ENCODE measurements around the gene JDP2. TPM values are rescaled to one million over a fixed set of nuclear protein-coding genes. Genes with fewer than 3 reads are reported as not detected.
A peak's percentile ranks its signal among the peaks of the same experiment; 100 is the strongest.

JDP2 gene
- polyA plus RNA-seq, 1 donor: 45.3 TPM

DNA sequence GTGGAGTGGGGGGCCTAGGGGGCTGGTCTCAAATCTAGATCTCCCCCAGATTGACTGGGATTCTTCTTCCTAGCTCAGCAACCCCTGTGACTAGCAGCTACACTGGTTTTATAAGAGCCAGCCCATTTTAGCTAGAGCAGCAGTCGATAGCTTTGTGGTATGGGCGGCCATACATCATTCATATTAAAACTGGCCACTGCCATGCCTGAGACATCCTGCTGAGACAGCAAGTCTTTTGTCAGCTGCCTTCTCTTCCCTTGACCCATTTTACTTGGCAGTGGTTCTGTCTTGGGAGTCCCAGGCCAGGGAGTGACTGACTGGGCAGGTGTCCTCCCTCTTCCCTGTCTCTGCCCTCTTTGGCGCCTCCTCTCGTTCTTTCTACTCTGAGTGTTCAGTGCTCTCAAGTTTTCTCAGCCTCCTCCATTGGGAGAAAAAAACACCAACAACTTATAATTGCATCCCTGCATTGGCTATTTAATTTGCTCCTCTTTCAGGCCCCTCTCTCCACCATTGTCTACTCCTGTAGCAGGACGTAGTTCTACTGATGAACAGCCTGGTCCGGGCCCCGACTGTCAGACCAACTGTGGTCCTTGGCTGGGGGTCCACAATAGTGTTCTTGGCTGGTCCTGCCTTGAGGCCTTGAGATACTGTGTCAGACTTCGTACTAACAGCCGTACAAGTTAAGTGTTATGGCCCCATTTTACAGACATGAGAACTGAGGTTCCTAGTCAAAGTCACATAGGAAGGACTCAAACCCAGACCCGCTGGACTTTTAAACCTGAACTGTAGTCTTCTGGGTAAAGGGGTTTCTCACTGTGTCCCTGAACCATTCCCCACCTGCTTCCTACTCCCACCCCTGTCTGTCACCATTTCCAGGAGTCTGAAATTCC is 18.3 kb upstream of the JDP2 start:
- no peak for DNase-seq (ENCODE audit: low read depth)

DNA sequence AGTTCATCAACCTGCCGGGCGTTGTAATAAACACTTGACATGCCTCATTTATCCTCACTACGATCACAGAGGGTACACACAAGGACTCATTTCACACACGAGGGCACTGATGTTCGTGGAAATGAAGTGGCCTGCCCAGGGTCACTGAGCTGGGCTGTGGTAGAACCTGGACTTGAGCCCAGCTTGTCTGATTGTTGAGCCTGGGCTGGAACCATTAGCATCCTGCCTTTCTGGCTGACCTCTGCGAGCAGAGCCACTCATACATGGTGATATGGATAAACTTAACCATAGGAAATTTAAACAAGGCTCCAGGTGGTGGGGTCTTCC is 16.6 kb upstream of the JDP2 start:
- no peak for DNase-seq (ENCODE audit: low read depth)

DNA sequence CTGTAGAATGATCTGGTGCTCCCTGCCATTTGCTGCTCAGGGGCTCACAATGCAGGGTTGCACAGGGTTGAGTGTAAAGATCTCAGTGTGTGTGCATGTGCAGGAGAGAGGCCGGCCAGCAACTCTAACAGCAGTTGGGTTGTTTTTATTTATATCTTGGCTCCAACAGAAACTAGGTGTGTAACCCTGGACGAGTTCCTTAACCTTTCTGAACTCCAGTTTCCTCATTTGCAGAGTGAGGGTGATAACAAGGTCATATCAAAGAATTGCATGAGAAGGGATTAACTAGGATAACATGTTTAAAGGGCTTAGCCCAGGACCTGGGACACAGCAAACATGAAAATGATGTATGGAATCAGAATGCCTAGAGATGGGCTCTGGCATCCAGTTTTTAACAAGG is 14.8 kb upstream of the JDP2 start:
- DNase-seq (ENCODE audit: low read depth): no peak

DNA sequence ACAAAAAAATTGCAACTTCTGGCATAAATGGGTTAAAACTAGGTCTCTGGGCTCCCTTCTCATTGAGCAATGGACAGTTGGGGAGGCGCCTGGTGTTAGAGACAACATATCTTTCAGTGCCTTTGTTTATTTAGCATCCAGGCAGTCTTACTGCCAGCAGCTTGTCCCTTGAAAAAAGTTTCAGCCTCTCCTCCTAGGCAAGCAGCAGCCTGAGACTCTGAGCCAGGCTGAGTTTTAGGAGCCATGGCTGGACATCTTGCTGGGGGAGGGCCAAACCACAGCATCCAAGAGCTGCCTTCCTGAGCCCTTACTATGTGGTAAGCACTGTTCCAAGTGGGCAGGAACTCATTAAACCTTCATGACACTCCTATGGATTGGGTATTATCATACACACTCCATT is 10.1 kb upstream of the JDP2 start:
- DNase-seq (ENCODE audit: low read depth): no peak

DNA sequence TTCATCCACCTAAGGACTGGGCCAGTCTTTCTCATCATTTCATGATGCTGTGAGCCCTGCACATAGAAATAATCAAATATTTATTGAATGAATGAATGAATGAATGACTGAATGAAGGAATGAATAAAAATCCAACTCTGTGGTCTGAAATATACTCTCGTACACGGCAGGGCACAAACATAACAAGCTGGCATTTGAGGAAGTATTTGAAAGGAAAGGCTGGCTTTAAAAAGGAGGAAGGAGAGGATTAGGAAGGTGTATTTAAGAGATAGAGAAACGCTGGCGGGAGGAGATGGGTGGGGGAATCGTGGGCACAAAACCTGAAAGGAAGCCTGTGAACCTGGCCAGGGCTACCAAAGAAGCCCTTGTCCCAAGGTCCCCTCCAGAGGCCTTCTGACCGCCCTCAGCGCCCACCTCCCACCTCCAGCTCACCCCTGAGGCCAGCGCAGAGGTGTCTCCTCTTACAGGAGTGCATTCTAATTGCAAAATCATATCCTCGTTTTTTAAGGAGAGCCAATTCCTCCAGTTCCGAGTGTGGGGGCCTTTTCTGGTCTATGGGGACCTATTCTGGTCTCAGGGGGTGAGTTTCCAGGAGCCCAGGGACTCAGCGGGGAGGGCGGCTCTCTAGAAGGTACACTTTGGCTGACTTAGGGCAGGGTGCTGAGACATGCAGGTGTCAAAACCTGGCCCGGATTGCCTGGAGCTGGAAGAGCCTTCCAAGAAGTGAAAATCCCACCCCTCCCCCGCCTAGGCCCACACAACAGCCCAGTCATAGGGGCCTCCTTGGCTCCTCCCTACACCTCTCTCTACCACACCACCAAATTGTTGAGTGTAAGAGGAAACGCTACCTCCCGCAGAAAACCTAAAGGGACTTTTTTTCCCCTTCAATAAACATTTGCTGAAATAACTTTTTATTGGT is 8.7 kb upstream of the JDP2 start:
- no peak for DNase-seq (ENCODE audit: low read depth)

DNA sequence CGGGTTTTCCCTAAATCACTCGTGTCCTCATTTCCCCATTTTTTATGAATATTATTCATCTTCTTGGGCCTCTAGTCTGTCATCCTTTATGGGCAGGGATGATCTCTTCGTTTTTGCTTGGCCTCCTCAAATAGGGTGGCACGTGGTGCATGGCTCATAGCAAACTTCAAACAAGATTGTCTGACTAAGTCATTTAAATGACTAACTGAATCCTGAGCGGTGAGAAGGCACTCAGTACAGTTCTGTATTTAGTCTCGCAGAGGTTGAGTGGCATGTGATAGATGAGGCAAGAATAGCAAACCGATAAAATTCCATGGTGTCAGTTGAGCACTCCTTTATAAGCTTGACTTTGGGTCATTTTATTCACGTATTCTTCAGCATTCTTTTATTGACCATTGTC is 5.7 kb upstream of the JDP2 start:
- no peak for DNase-seq (ENCODE audit: low read depth)

DNA sequence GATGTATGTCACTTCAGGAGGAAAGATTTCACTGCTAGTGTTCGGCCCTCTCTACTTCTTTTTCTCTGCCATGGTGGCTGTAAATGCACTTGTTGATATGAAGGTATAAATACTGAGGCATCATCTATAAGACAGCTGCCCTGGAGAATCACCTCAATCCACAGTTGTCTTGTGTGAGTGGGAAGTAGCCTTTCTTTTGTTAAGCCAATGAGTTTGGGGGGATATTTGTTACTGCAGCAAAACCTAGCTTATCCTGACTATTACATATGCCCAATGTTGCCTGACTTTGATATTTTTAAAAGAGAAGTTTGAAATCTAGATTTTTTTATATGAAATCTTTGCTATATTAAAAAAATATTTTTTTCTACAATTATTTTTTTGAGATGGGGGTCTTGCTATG is 3.3 kb upstream of the JDP2 start:
- DNase-seq (ENCODE audit: low read depth): no peak

DNA sequence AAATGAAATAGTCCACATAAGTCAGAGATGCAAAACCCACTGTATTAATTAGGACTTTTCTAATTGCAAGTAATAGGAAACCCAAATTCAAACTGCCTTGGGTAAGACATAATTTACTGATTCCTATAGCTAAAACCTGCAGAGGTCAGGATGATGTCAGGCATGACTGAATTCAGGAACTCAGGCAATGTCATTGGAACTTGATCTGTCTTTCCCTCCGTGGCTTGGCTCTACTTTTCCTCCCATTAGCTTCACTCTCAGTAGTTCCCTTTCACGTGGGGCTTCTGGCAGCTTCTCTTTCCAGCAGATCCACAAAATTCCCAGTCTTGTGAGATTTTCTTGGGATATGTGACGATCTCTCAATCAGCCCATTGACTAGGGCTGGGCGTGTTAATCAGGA is 2.4 kb upstream of the JDP2 start:
- no peak for DNase-seq (ENCODE audit: low read depth)

DNA sequence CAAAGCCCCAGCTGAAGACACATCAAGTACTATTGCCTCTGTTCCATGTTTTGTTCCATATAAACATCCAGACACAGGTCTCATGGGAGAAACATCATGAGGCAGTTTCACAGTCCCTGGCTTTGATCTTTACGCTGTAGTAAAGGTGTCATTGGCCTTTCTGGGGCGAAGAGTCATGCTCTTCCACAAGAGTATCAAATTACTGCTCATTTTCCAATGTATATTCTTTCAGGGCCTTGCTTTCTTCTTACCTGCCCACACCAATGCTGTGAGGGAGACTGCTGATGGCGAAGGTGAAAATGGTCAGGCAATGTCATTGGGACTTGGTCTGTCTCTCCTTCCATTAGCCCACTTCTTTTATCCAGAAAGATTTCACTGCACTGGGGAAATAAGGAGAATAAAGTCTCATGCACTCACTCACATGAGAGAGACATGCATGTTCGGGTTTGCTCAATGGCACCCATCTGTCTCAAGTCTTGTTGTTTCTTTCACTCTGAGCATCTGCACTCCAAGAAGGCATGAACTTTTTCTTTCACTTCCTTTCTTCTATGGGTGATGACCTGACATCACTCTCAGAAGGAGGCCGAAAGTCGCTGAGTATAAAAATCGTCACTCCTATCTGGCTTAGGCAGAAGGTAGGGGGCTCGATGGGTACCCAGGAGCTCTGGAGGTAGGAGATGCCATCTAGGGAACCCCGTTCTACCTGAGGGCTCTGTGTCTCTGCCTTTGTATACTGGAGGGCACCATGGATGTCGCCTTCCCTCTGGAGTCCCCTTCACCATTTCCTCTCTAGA is 1.3 kb upstream of the JDP2 start:
- DNase-seq (ENCODE audit: low read depth): no peak

DNA sequence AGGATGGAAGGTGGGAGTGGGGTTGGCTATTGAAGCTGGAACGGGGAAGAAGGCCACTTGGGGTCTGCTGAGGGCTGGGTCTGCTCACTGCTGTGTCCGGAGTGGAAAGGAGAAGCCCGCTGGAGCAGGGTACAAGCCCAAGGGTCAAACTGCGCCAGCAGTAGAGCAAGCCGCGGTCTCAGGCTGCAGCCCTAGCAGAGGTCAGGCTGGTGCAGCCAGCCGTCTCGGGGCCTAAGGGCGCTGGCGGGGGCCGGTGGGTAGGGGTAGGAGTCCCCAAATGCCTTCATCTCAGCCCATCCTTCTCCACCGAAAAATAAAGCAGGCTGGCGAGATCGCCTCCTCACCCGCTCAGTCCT is 718 bp upstream of the JDP2 start:
- DNase-seq (ENCODE audit: low read depth): no peak

DNA sequence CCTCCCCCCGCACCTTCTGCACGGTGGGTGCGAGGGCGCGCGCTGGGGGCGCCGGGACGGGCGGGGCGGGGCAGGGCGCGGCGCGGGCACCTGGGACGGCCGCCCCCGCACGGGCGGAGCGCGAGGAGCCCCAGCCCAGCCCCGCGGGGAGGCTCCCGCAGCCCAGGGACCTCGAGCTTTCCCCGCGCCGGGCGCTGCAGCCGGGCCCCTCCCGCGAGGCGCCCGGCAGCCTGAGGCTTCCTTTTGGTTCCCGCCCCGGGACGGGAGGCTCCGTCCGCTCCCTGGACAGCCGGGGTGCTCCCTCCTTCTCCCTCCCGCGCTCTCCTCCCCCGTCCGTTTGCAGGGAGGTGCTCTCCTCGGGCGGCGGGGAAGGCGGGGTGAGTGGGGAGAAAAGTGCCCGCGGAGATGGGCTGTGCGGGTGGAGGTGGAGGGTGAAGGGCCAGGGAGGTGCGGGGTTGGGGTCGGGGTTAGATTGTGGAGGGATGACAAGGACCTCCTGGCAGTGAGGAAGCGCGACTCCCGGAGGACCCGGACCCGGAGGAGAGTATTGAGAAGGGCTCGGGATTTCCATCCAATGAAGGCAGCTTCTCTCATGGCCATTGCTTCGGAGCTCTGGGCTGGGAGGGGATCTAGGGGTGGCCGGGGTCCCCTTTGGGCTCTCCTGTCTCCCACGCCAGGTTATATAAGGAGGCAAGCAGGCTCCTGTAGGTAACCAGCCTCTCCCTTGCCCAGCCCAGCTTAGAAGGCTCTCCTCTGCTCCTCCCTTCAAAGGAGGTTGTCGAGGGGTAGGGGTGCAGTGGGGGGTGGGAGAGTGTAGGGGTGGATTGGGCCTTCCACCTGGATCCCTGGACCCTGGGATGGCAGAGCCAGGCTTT is 645 bp downstream of the JDP2 start:
- no peak for DNase-seq (ENCODE audit: low read depth)

DNA sequence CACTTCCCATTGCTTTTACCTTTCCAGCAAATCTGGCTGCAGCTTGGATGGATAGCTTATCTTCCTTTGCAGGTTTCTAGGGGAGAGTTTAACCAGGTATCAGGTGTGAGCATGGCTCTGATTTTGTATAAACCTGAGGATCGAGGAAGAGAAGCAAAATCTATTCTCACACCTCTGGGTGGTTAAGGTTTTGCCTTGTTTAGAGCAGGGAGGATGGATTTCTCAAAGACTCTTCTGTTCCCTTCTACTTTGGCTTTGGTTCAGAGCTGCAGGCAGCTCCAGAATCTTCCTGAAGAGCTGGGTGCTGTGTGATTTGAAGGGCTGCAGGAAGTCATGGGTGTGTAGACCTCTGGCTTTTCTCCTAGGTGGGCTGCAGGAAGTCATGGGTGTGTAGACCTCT is 1.7 kb downstream of the JDP2 start:
- no peak for DNase-seq (ENCODE audit: low read depth)

DNA sequence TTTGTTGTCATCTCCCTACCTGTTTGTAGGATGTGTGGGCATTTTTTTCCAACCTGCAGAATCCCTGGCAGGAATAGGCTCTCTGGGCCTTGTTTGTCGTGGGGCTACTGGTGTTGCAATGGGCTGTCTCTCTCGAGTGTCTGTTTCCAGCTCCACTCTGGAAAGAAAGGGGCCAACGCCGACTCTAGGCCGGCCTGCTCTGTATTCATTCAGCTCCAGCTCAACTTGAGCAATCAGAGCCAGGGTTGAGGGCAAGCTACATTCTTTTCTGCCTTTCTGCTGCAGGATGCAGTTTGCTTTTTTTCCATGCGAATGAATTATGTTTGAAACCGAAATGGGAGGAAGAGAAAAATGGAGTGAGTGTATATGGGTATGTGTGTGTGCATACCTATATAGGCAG is 2.3 kb downstream of the JDP2 start:
- no peak for DNase-seq (ENCODE audit: low read depth)

DNA sequence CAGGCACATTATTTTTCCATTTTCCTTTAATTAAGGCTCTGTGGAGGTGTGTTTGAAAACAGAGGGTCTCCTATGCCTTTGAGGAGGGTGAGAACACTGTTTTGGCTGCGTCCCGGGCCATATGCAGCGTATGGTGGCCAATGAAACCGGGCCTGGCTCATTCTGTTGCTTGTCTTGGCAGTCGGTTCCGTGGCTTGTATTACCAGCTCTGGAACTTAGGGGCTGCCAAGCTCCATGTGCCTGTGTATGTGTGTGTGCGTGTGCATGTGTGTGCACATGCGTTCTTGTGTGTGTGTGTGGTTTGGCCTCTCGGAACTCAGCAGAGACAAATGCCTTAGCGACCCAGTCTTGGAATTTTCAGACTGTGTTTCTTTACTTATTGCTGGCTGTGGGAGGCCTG is 2.7 kb downstream of the JDP2 start:
- peak; percentile 46 for DNase-seq (ENCODE audit: low read depth)

DNA sequence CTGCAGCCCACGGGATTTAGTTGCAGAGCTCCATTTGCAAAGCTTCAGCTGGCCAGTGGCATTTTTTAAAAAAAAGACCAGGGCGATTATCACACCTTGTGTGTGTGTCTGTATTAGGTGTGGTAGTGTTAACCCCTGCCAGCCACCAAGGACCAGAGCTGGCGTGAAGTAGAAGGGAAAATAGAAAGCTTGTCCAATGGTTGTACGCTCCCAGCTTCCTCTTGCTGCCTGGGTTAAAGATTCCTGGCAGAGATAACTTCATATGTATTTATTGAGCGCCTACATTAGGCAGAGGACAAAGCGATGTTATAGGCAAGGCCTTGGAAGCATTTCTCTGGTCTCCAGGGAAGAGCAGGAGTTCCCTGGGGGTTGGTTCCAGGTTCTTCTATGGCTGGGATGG is 3.2 kb downstream of the JDP2 start:
- no peak for DNase-seq (ENCODE audit: low read depth)

DNA sequence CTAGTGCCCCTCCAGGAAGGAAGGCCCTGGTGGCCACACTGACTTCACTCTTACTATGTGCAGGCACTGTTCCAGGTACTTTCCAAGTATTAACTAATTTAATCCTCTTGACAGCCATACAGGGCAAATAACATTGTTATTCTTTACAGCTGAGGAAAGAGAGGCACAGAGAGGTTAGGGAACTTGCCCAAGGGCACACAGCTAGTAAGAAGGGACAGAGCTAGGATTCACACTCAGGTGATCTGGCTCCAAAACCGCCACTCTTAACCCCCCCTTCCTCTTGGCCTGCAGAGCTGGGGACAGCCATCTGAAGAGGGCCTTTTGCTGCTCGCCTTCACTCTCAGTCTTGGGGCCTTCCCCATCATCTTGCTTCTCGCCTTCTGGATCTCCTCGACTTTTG is 4.0 kb downstream of the JDP2 start:
- DNase-seq (ENCODE audit: low read depth): no peak

DNA sequence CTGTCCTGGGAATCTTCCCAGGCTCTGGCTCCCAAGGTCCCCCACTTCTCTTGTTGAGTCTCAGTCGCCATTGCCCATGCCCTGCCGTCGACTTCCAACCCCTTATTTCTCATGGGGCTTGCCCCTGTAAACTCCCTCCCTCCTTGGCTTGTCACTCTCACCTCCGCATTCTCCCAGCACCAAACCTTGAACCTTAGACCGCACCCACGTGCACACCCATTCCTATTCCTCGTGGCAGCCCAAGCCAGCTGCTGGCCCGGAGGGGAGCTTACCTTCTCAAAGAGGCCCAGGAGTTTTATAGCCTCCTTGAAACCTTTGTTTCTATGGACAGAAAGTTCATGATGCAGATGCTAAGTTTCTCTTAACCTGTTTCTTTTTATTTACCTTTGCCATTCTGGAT is 4.6 kb downstream of the JDP2 start:
- no peak for DNase-seq (ENCODE audit: low read depth)

DNA sequence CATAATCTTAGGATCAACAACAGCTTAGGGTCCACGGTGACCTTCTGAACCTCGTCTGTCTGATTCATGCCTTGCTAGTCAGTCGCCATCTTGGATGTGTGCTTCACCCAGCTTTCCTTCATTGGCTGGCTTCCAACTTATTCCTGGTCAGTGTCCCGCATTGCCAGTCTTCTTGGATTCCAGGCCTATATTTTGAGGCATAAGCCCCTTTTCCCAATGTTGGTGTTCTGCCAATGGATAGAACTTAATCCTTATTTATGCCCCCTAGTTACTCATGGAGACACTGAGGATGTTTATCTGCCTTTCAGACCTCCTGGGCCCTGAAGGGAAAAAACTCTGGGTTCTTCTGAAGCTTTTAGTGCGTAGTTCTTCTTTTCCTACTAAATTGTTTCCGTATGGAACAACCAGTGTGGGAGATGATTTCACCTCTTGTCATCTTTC is 5.8 kb downstream of the JDP2 start:
- DNase-seq (ENCODE audit: low read depth): no peak

DNA sequence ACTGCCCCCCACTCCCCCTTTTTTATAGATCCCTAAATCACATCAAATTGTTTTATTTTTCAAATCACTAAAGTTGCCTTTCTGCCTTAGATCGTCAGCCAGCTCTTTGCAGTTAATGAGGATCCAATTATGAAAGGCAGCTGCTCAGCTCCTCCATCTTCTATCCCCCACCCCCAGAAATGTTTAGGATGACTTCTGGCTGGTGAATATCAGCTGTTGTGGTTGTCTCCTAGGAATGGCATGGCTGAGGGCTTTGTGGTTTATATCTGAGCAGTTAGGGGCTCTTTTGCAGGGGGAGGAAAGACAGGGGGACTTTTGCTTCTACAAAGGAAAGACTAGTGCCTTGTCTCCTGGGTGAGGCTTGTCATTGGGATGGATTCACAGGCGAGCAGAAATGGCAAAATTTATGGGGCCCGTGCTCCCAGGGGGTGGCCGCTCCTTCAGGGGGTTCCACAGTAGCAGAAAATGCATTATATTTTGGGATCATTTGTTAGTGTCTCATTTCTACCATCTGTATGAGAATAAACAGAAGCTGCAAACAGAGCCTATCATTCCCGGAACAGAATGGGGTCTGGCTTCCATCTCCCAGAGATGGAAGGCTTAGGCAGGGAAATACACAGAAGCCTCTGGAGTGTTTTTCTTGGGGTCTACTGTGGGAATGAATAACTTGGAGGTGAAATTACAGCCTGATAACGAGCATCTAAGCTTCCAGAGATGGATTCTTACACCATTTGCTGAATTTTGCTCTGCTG is 6.5 kb downstream of the JDP2 start:
- DNase-seq (ENCODE audit: low read depth): no peak

DNA sequence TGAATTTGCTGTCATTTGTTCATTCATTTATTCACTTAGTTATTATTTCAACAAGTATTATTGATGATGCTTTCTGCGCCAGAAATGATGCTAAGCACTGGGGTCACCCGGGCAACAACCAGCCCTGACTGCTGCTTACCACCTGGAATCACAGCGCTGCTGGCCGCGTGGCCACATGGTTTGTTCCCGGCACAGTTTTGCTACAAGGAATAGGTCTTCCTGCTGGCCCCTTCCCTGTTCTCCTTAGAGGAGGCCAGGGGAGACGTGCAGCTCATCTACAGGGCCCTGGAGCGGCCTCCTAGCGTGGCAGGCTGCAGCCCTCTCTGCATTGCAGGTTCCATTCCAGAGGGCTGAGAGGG is 7.0 kb downstream of the JDP2 start:
- DNase-seq (ENCODE audit: low read depth): no peak

DNA sequence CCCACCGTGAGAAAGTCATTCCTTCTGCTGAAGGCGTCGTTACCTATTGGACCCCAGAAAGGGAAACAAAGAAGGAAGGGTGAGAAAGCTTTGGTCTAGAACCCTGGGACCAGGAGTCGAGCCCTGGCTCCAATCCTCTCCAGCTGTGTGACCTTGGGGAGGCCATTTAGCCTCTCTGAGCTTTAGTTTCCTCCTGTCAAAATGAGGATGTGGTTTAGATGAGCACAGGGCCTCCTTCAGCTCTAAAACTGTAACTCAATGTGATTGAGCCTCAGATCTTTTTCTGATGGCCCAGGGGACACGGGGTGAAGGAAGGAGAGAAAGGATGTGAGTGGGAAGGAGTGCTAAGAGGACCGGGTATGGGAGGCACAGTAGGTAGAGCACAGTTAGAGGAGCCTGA is 7.7 kb downstream of the JDP2 start:
- no peak for DNase-seq (ENCODE audit: low read depth)
